HG02571 (cell line): ENCODE data around the gene CCDC169.
"Not testable (repeated sequence)": the region's sequence is repeated elsewhere in the genome, so short reads cannot be mapped to it uniquely, and the experiment has no call there.

Experiments
- ATAC-seq: cut with Tn5 transposase; IDR thresholded peaks from one replicate; pipeline ENCODE4 v1.9.1; 2021; ENCODE audit warnings: mild to moderate bottlenecking, moderate library complexity; ENCODE audit not compliant: unreplicated experiment

Gene CCDC169

DNA sequence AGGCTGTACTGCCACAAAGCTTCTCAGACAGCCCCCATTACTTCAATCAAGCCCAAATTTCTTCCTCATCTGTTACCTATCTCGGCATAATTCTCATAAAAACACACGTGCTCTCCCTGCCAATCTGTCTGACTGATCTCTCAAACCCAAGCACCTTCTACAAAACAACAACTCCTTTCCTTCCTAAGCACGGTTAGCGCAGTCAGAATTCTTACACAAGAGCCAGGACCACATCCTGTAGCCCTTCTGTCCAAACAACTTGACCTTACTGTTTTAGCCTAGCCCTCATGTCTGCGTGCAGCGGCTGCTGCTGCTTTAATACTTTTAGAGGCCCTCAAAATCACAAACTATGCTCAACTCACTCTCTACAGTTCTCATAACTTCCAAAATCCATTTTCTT lies 22.2 kb upstream of the CCDC169 start:
- not testable (repeated sequence) for ATAC-seq

- ATAC-seq = no peak
Measured at GRCh38 chr13:36313047-36313969, 15.7 kb upstream of the CCDC169 start.

DNA sequence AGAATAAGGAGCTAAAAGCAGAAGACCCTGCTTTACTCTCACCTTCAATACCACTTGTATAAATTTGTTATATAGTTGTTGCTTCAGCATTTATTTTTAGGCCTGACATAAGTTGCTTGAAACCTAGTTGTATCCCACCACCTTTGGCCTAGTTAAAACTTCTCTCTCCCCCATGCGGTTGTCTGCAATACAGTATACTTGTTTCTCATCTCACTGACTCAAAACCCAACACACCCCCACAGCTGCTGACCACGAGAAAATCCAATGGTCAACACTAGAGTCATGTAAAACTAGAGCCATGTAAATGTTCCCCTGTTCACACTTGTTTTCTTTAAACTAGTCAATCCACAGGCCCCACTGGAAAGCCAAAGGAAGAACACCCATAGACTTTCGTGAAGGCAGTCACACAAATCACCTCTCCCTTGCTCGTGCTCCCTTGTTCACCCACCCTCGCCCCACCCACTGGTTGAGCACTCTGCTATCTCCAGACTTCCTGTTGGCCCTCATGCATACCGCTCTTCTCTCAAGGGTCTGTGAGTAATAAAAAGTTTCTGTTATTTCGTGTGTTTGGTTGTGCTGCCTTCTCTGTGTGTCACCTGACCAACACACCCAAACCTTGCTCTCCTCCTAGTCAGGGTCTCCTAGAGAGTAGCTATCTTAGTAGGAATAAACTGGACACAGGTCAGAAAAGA lies 12.9 kb upstream of the CCDC169 start:
- ATAC-seq = peak; percentile 48

GRCh38 chr13:36302289-36302688 lies 4.7 kb upstream of the CCDC169 start:
- no peak for ATAC-seq

DNA sequence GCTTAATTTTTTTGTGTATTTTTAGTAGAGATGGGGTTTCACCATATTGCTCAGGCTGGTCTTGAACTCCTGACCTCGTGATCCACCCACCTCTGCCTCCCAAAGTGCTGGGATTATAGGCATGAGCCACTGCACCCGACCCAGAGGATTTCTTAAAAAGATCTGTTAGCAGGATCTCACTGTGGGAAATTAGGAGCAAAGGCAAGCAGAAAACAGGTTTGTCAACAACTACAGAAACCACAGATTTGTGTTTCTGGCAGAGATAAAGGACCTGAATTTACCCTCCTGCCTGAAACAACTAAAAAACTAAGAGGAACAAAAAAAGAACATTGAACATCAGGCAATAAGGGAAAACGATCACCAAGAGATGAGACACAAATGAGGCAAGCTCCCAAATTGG lies 1.9 kb upstream of the CCDC169 start:
- not testable (repeated sequence) for ATAC-seq

GRCh38 chr13:36298535-36299068 lies 988 bp upstream of the CCDC169 start:
- ATAC-seq = no peak

- no peak for ATAC-seq
Measured at GRCh38 chr13:36294096-36294495, 3.5 kb downstream of the CCDC169 start.

GRCh38 chr13:36293497-36293896 lies 4.1 kb downstream of the CCDC169 start:
- no peak for ATAC-seq

GRCh38 chr13:36288794-36289391 lies 8.7 kb downstream of the CCDC169 start:
- no peak for ATAC-seq

GRCh38 chr13:36286006-36286405 lies 11.6 kb downstream of the CCDC169 start:
- no peak for ATAC-seq

GRCh38 chr13:36282821-36283432 lies 14.7 kb downstream of the CCDC169 start:
- no peak for ATAC-seq

- no peak for ATAC-seq
Measured at GRCh38 chr13:36275190-36276002, 22.2 kb downstream of the CCDC169 start.

DNA sequence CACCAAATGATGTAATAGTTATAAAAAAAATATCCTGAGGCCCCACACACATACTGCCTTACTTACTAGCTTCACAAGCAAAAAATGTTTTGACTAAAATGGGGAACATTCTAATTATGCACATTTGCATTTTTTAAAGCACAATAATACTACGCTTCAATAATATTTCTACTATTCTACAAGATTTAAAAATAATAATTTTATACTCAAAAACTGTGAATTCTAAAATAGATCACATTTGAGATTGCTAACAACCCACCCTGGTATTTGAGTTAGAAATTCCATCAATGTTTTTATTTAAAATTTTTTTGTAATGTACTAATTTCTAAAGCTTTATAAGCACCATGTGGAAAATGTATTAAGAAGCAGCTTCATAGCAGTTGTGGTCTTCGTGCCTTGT lies 24.2 kb downstream of the CCDC169 start:
- no peak for ATAC-seq

GRCh38 chr13:36261976-36262375 lies 35.6 kb downstream of the CCDC169 start:
- no peak for ATAC-seq

- ATAC-seq = no peak
Measured at GRCh38 chr13:36261011-36261410, 36.6 kb downstream of the CCDC169 start.

DNA sequence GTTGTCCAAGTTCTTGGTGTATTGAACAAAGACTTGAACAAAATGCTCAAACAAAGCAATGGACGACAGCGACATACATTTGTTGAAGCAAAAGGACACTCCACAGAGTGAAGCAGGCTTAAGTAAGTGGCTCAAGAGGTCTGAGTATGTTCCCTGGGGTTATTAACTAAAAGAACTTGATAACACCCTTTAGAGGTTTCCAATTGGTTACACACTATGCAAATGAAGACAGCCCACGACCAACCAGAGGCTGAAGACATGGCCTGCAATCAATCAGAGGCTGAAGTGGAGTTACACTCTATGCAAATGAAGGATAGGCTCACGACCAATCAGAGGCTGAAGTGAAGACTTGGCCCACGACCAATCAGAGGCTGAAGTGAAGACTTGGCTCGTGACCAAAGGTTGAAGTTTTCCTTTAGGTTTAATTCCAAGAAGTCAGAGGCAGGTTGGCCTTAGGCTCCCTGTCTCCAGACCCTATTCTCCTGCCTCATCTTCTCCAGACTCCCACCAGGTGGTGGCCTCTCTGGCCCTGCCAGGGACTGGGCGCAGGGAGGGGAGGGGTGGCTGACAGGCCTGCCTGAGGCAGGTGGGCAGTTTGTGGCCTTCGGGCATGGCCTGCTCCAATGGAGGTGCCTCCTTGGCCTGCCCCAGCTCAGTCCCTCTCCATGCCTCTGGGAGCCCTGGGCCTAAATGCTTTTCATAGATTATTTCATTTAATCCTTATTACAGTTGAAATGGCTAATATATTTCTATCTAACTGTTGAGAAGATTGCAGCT lies 38.1 kb downstream of the CCDC169 start:
- no peak for ATAC-seq

DNA sequence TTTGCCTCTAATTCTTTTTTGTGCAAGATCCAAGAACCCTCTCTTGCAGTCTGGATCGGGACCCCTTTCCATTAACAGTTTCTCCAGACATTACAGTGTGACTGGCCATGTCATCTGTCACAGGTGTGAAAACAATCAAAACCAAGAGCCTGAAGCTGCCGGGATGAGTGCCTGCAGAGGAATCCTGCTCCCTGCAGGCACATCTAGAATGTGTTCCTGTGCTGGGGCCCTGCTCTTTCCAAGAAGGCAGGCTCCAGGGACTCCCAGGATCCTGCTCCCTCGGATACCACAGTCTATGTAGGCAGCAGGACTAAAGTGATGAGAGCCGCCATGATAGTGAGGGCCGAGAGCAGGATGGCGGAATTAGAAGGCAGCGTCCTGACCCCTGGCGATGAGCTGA lies 38.8 kb downstream of the CCDC169 start:
- no peak for ATAC-seq

GRCh38 chr13:36251526-36251925 lies 46.1 kb downstream of the CCDC169 start:
- no peak for ATAC-seq

DNA sequence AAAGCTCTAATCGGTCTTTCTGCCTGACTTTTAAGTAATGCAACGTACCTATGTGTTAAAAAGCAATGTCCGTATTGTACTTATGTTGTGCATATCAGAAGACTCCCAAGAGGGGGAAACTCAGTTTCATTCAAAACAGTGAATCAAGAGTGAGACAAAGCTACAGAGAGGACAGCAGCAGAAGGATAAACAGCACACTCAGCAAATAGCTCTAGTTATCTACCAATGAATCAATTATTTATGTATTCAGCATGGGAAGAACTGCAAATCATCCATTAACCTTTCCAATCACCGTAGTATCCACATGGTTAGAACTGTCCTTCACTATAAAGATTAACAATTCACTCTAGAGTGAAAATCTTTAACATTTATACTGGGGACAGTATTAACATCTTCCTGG lies 46.6 kb downstream of the CCDC169 start:
- no peak for ATAC-seq
